ENCODE data around the gene NCAM1. TPM values are rescaled to one million over a fixed set of nuclear protein-coding genes. Genes with fewer than 3 reads are reported as not detected.

Gene NCAM1
- total RNA-seq, 1 donor from 2014 or later: 3.3 TPM

- intact Hi-C loops (cut with DNase I): no loop called here
- no peak for DNase-seq (ENCODE audit: low spot score in 2 of 2)
- Histone ChIP-seq H3K27me3 (no peaks in the 10 kb centered on the region), H3K4me3 (no peak overlapping the region), H3K36me3 (no peaks in the 10 kb centered on the region), H3K4me1 (no peaks in the 10 kb centered on the region), H3K9me3 (no peaks in the 10 kb centered on the region), H3K27ac (no peak overlapping the region)
- no peak for TF ChIP-seq CTCF (IDR thresholded peaks at IDR 0.05)
These were observed 192.6 kb downstream of the NCAM1 start for GRCh38 chr11:113153847-113154246.

DNA sequence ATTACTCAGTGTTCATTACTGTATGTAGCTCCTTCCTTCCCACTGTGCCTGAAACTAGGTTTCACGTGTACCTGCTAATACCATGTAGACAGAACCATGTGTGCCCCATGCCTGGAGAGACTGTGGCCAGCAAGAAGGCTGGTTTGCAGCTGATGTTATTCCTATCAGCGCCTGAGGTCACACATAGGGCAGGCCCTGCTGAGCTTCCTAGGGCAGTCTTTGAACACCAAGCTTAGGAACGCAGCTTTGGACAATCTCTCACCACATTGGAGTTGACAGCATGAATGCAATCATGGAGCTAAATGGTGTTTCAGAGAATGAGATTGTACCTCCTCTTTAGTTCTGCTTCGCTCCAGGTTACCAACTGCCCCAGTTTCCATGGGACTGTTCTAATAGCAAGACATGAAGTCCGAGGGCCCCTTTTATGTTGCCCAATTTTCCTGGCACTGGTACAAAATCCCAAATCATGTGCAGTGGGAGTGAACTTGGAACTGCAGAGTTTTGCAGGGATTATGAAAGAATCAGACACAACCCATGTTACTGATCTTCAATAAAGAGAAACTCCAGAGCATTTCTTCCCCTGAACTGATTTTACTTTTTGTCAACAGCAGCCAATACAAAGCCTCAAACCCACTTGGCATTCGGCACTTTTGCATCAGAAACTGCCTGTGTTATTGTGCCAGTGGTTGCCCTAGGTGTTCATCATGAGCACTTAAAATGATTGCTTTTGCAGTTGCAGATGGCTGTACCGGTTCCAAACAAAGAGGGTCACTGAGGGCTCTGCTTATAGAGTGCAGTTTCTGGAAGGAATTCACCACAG is 199.0 kb downstream of the NCAM1 start:
- TF ChIP-seq CTCF (IDR thresholded peaks at IDR 0.05): no peak
- peaks cover 0 to 22% of the 10 kb centered on the region in 2 donors for H3K4me1 ChIP-seq
- no peaks in the 10 kb centered on the region for H3K27me3 ChIP-seq
- no peak overlapping the region for H3K4me3 ChIP-seq
- H3K9me3 ChIP-seq: no peaks in the 10 kb centered on the region
- H3K27ac ChIP-seq: no peak overlapping the region
- intact Hi-C loops (cut with DNase I): loop anchor here (5.0 kb wide), 3 partner anchors 48 to 868 kb away; no protein-coding TSS in a partner anchor
- no peaks in the 10 kb centered on the region for H3K36me3 ChIP-seq
- DNase-seq (ENCODE audit: low spot score in 2 of 2): no peak

GRCh38 chr11:113160808-113161124 is 199.5 kb downstream of the NCAM1 start:
- Histone ChIP-seq H3K27ac (no peak overlapping the region), H3K27me3 (no peaks in the 10 kb centered on the region), H3K36me3 (no peaks in the 10 kb centered on the region), H3K4me3 (no peak overlapping the region), H3K4me1 (peaks cover 0 to 22% of the 10 kb centered on the region in 2 donors), H3K9me3 (no peaks in the 10 kb centered on the region)
- intact Hi-C loops (cut with DNase I): loop anchor here (5.0 kb wide), 3 partner anchors 48 to 868 kb away; no protein-coding TSS in a partner anchor
- DNase-seq (ENCODE audit: low spot score in 2 of 2): no peak
- no peak for TF ChIP-seq CTCF (IDR thresholded peaks at IDR 0.05)

- Histone ChIP-seq H3K9me3 (no peaks in the 10 kb centered on the region), H3K27ac (peak overlapping the region; percentile 39 to 44), H3K27me3 (no peaks in the 10 kb centered on the region), H3K36me3 (no peaks in the 10 kb centered on the region), H3K4me1 (peaks cover 0 to 22% of the 10 kb centered on the region in 2 donors), H3K4me3 (no peak overlapping the region)
- TF ChIP-seq CTCF (IDR thresholded peaks at IDR 0.05): no peak
- DNase-seq (ENCODE audit: low spot score in 2 of 2): no peak
- intact Hi-C loops (cut with DNase I): loop anchor here (5.0 kb wide), 3 partner anchors 50 to 870 kb away; no protein-coding TSS in a partner anchor
These were observed 200.7 kb downstream of the NCAM1 start for GRCh38 chr11:113161711-113162591.

- H3K27ac ChIP-seq: peak overlapping the region; percentile 28 to 44
These were observed 201.4 kb downstream of the NCAM1 start for GRCh38 chr11:113162592-113162962.

More at GRCh38 chr11:113162592-113162962, 201.4 kb downstream of the NCAM1 start:
- no peaks in the 10 kb centered on the region for H3K36me3 ChIP-seq
- DNase-seq (ENCODE audit: low spot score in 2 of 2): peak in 1 of 2 donors; percentile 71
- H3K4me3 ChIP-seq: no peak overlapping the region
- no peaks in the 10 kb centered on the region for H3K27me3 ChIP-seq
- H3K4me1 ChIP-seq: peaks cover 0 to 22% of the 10 kb centered on the region in 2 donors
- no peaks in the 10 kb centered on the region for H3K9me3 ChIP-seq
- intact Hi-C loops (cut with DNase I): loop anchor here (5.0 kb wide), 3 partner anchors 50 to 870 kb away; no protein-coding TSS in a partner anchor
- peak in 1 of 3 experiments; percentile 53 for TF ChIP-seq CTCF (IDR thresholded peaks at IDR 0.05)

Data from ascending aorta (tissue), 2 donors.